Amygdala (tissue), 56 donors: ENCODE data around the gene MYO15B.

Source experiments
- DNase-seq, 56 donors: peaks; one replicate each; lab custom pipeline; 2025; lab: John Stamatoyannopoulos, UW

The MYO15B gene

GRCh38 chr17:75587675-75588595 is at the start of gene MYO15B:
Gene MYO15B, plus strand, starts transcription at chr17:75587800. Its CDS starts 258 bp downstream, at chr17:75588058.
- peak in 35 of 56 donors; percentile 5 to 71 (median 40) for DNase-seq

GRCh38 chr17:75539967-75540729 is 47.5 kb upstream of the MYO15B start:
- DNase-seq: no peak

- DNase-seq: no peak
These were observed 46.6 kb upstream of the MYO15B start for GRCh38 chr17:75540923-75541503.

GRCh38 chr17:75542229-75542628 is 45.4 kb upstream of the MYO15B start:
- DNase-seq: no peak

- no peak for DNase-seq
These were observed 44.8 kb upstream of the MYO15B start for GRCh38 chr17:75542728-75543336.

GRCh38 chr17:75544250-75544649 is 43.4 kb upstream of the MYO15B start:
- no peak for DNase-seq

GRCh38 chr17:75546181-75546580 is 41.4 kb upstream of the MYO15B start:
- no peak for DNase-seq

GRCh38 chr17:75547091-75547490 is 40.5 kb upstream of the MYO15B start:
- no peak for DNase-seq

GRCh38 chr17:75548813-75549212 is 38.8 kb upstream of the MYO15B start:
- DNase-seq: no peak

GRCh38 chr17:75549246-75550138 is 38.1 kb upstream of the MYO15B start:
- DNase-seq: no peak

GRCh38 chr17:75550139-75550465 is 37.5 kb upstream of the MYO15B start:
- DNase-seq: no peak

- no peak for DNase-seq
These were observed 36.3 kb upstream of the MYO15B start for GRCh38 chr17:75551266-75551665.

- DNase-seq: no peak
These were observed 34.9 kb upstream of the MYO15B start for GRCh38 chr17:75552425-75553294.

GRCh38 chr17:75553295-75554110 is 34.1 kb upstream of the MYO15B start:
- DNase-seq: no peak

- no peak for DNase-seq
These were observed 31.9 kb upstream of the MYO15B start for GRCh38 chr17:75555679-75556153.

GRCh38 chr17:75557075-75557851 is 30.3 kb upstream of the MYO15B start:
- DNase-seq: peak in 53 of 56 donors; percentile 13 to 87 (median 64)
